ENCODE data around the gene BAG1.

BAG1 gene

GRCh38 chr9:33264473-33265177 is at the start of gene BAG1, which contains the start of gene CHMP5:
Gene BAG1, minus strand, starts transcription at chr9:33264708.
Gene CHMP5, plus strand, starts transcription at chr9:33265049. Its CDS starts 30 bp downstream, at chr9:33265079.
- FAIRE-seq (no peak), DNase-seq (ENCODE audit: insufficient read length, low spot score) (peak; percentile 90)
- TF ChIP-seq CTCF (IDR thresholded peaks at IDR 0.05; ENCODE audit: insufficient read depth, missing control alignments), result peak; percentile 15

- no peak for FAIRE-seq
- TF ChIP-seq CTCF (IDR thresholded peaks at IDR 0.05; ENCODE audit: insufficient read depth, missing control alignments), result no peak
- DNase-seq (ENCODE audit: insufficient read length, low spot score), result no peak
Measured at GRCh38 chr9:33311953-33312352, 47.4 kb upstream of the BAG1 start.

- no peak for FAIRE-seq
- no peak for TF ChIP-seq CTCF (IDR thresholded peaks at IDR 0.05; ENCODE audit: insufficient read depth, missing control alignments)
- no peak for DNase-seq (ENCODE audit: insufficient read length, low spot score)
Measured at GRCh38 chr9:33310748-33311147, 46.2 kb upstream of the BAG1 start.

- FAIRE-seq, result no peak
- no peak for DNase-seq (ENCODE audit: insufficient read length, low spot score)
- no peak for TF ChIP-seq CTCF (IDR thresholded peaks at IDR 0.05; ENCODE audit: insufficient read depth, missing control alignments)
Measured at GRCh38 chr9:33309903-33310302, 45.4 kb upstream of the BAG1 start.

- FAIRE-seq (no peak), DNase-seq (ENCODE audit: insufficient read length, low spot score) (no peak)
- no peak for TF ChIP-seq CTCF (IDR thresholded peaks at IDR 0.05; ENCODE audit: insufficient read depth, missing control alignments)
Measured at GRCh38 chr9:33307067-33307466, 42.6 kb upstream of the BAG1 start.

- DNase-seq (ENCODE audit: insufficient read length, low spot score) (no peak), FAIRE-seq (no peak)
- TF ChIP-seq CTCF (IDR thresholded peaks at IDR 0.05; ENCODE audit: insufficient read depth, missing control alignments), result no peak
Measured at GRCh38 chr9:33306037-33306436, 41.5 kb upstream of the BAG1 start.

GRCh38 chr9:33304362-33304761 is 39.9 kb upstream of the BAG1 start:
- no peak for TF ChIP-seq CTCF (IDR thresholded peaks at IDR 0.05; ENCODE audit: insufficient read depth, missing control alignments)
- DNase-seq (ENCODE audit: insufficient read length, low spot score) (no peak), FAIRE-seq (no peak)
